Mesenchymal stem cell (in vitro differentiated cells and primary cell): ENCODE results near the gene SLC8A1.

Experiments
- DNase-seq: peaks from one replicate; pipeline ENCODE4 v3.0.0-alpha.2; 2013
- H2AFZ ChIP-seq: one replicate; pipeline ENCODE4 v1.6.1; 2013; ENCODE audit warnings: low read depth, mild to moderate bottlenecking, control low read depth, inconsistent platforms, low read length, moderate library complexity
- H2AK5ac ChIP-seq: 2 replicates; pipeline ENCODE4 v1.6.1; 2013; ENCODE audit warnings: low read length, moderate library complexity, mild to moderate bottlenecking, inconsistent platforms; ENCODE audit not compliant: severe bottlenecking
- H2BK120ac ChIP-seq: one replicate; pipeline ENCODE4 v1.6.1; 2013; ENCODE audit warnings: low read depth, mild to moderate bottlenecking, inconsistent platforms, low read length, moderate library complexity
- H2BK12ac ChIP-seq, 2 experiments: one replicate each; pipeline ENCODE4 v1.6.1; 2013; ENCODE audit warnings: inconsistent platforms in 2 of 2, low read length in 2 of 2, mild to moderate bottlenecking in 2 of 2, moderate library complexity in 2 of 2, control low read depth in 1 of 2
- H2BK15ac ChIP-seq: one replicate; pipeline ENCODE4 v1.6.1; 2013; ENCODE audit warnings: mild to moderate bottlenecking, low read depth, inconsistent platforms; ENCODE audit not compliant: poor library complexity, severe bottlenecking
- H2BK5ac ChIP-seq: 2 replicates; pipeline ENCODE4 v1.6.1; 2013; ENCODE audit warnings: low read depth, mild to moderate bottlenecking, low read length, control low read depth, inconsistent platforms; ENCODE audit not compliant: poor library complexity, severe bottlenecking
- H3K14ac ChIP-seq, 2 experiments: one replicate each; pipeline ENCODE4 v1.6.1; 2013; ENCODE audit warnings: inconsistent platforms in 2 of 2, low read length in 2 of 2, control low read depth in 1 of 2, mild to moderate bottlenecking in 1 of 2, moderate library complexity in 1 of 2
- H3K18ac ChIP-seq, 2 experiments: one replicate each; pipeline ENCODE4 v1.6.1; 2013; ENCODE audit warnings: inconsistent platforms in 2 of 2, low read length in 2 of 2, control low read depth in 1 of 2, low read depth in 1 of 2, mild to moderate bottlenecking in 1 of 2
- H3K23ac ChIP-seq, 2 experiments: one replicate each; pipeline ENCODE4 v1.6.1; 2013; ENCODE audit warnings: inconsistent platforms in 2 of 2, low read length in 2 of 2, mild to moderate bottlenecking in 2 of 2, moderate library complexity in 2 of 2, control low read depth in 1 of 2
- H3K27ac ChIP-seq: 2 replicates; pipeline ENCODE4 v1.5.1; 2013; ENCODE audit warnings: mild to moderate bottlenecking, moderate library complexity, low read length, control low read depth, inconsistent platforms; ENCODE audit not compliant: poor library complexity, severe bottlenecking
- H3K27me3 ChIP-seq, 2 experiments: 2 replicates each; pipeline versions ENCODE4 v1.6.1 to v1.7.0; 2013; ENCODE audit warnings: low read length in 2 of 2, mild to moderate bottlenecking in 2 of 2, moderate library complexity in 2 of 2, control low read depth in 1 of 2, inconsistent platforms in 1 of 2; ENCODE audit not compliant: control insufficient read depth in 1 of 2, insufficient read depth in 1 of 2
- H3K36me3 ChIP-seq, 2 experiments: 2 replicates each; pipeline versions ENCODE4 v1.6.1 to v1.7.0; 2013; ENCODE audit warnings: low read length in 2 of 2, control low read depth in 1 of 2, inconsistent platforms in 1 of 2, low read depth in 1 of 2, mild to moderate bottlenecking in 1 of 2; ENCODE audit not compliant: insufficient read depth in 2 of 2, control insufficient read depth in 1 of 2
- H3K4ac ChIP-seq, 2 experiments: one replicate each; pipeline ENCODE4 v1.6.1; 2013; ENCODE audit warnings: inconsistent platforms in 2 of 2, low read length in 2 of 2, mild to moderate bottlenecking in 2 of 2, moderate library complexity in 2 of 2, control low read depth in 1 of 2, low read depth in 1 of 2
- H3K4me1 ChIP-seq: 2 replicates; pipeline ENCODE4 v1.6.1; 2013; ENCODE audit warnings: low read depth, low read length, control low read depth; ENCODE audit not compliant: control insufficient read depth, insufficient read depth
- H3K4me2 ChIP-seq: 2 replicates; pipeline ENCODE4 v1.6.1; 2013; ENCODE audit warnings: low read length, mild to moderate bottlenecking, inconsistent platforms; ENCODE audit not compliant: poor library complexity, severe bottlenecking
- H3K4me3 ChIP-seq, 2 experiments: 2 replicates each; pipeline versions ENCODE4 v1.5.1 to v1.7.0; 2013; ENCODE audit warnings: low read length in 2 of 2, mild to moderate bottlenecking in 2 of 2, control low read depth in 1 of 2, low read depth in 1 of 2; ENCODE audit not compliant: insufficient read depth in 1 of 2
- H3K79me1 ChIP-seq: replicated peaks from 2 replicates; pipeline ENCODE4 v1.6.1; 2013; ENCODE audit warnings: mild to moderate bottlenecking, control low read depth, low read length, inconsistent platforms; ENCODE audit not compliant: poor library complexity, severe bottlenecking
- H3K9ac ChIP-seq: 2 replicates; pipeline ENCODE4 v1.7.0; 2013; ENCODE audit warnings: mild to moderate bottlenecking, low read length, moderate library complexity
- H3K9me3 ChIP-seq: 2 replicates; pipeline ENCODE4 v1.7.0; 2013; ENCODE audit warnings: mild to moderate bottlenecking, low read length; ENCODE audit not compliant: control insufficient read depth
- H4K8ac ChIP-seq: one replicate; pipeline ENCODE4 v1.6.1; 2013; ENCODE audit warnings: inconsistent platforms, mild to moderate bottlenecking, low read length, moderate library complexity
- H4K91ac ChIP-seq: one replicate; pipeline ENCODE4 v1.6.1; 2013; ENCODE audit warnings: mild to moderate bottlenecking, low read length, inconsistent platforms
- whole genome bisulfite sequencing: methylation state at CpG from one replicate; pipeline ENCODE4 v1.1.7; 2013; ENCODE audit warnings: mixed read lengths; 5-methylcytosine and 5-hydroxymethylcytosine counted together

The SLC8A1 gene

GRCh38 chr2:40168546-40168945 is 283.3 kb downstream of the SLC8A1 start:
- H2AK5ac ChIP-seq, result no peak overlapping the region
- no peak overlapping the region for H4K8ac ChIP-seq
- H2BK12ac ChIP-seq, result no peak overlapping the region
- H2BK5ac ChIP-seq, result no peak overlapping the region
- no CpG with 5 or more reads among the region's 1 CpG for WGBS
- no peak overlapping the region for H4K91ac ChIP-seq
- no peak overlapping the region for H3K4ac ChIP-seq
- H3K27ac ChIP-seq, result no peak overlapping the region
- H3K18ac ChIP-seq, result no peak overlapping the region
- no peaks in the 10 kb centered on the region for H3K27me3 ChIP-seq
- H2AFZ ChIP-seq, result no peak overlapping the region
- no peak overlapping the region for H3K23ac ChIP-seq
- DNase-seq, result no peak
- H3K4me2 ChIP-seq, result no peak overlapping the region
- H2BK120ac ChIP-seq, result no peak overlapping the region
- H3K4me1 ChIP-seq, result no peaks in the 10 kb centered on the region
- no peaks in the 10 kb centered on the region for H3K36me3 ChIP-seq
- H3K14ac ChIP-seq, result no peak overlapping the region
- H3K9me3 ChIP-seq, result no peaks in the 10 kb centered on the region
- H2BK15ac ChIP-seq, result no peak overlapping the region
- H3K4me3 ChIP-seq, result no peak overlapping the region
- no peaks in the 10 kb centered on the region for H3K79me1 ChIP-seq
- H3K9ac ChIP-seq, result no peak overlapping the region

DNA sequence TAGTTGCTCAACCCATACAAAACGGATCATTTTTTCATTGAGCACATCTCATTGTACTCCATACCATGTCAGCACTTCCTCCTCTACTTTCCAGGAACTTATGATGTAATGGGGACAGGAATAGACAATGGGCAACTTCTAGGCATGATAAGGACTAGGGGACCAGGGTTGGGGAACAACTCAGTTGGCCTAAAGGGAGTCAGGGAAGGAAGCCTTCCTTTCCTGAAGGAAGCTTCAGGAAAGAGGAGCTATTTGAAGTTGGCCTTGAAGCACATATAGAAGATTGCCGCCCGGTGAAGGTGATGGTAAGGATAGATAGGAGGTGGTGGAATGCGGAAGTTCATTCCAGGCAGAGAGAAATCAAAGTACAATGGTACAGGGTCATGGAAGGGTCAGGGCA is 283.9 kb downstream of the SLC8A1 start:
- Histone ChIP-seq H3K9me3 (no peaks in the 10 kb centered on the region), H3K23ac (no peak overlapping the region), H4K91ac (no peak overlapping the region), H2AK5ac (no peak overlapping the region), H2BK5ac (no peak overlapping the region), H3K27ac (no peak overlapping the region), H2AFZ (no peak overlapping the region), H3K36me3 (no peaks in the 10 kb centered on the region), H3K18ac (no peak overlapping the region), H3K27me3 (no peaks in the 10 kb centered on the region), H3K79me1 (no peaks in the 10 kb centered on the region), H2BK120ac (no peak overlapping the region), H2BK15ac (no peak overlapping the region), H3K4me3 (no peak overlapping the region), H4K8ac (no peak overlapping the region), H3K4me2 (no peak overlapping the region), H3K9ac (no peak overlapping the region), H3K4ac (no peak overlapping the region), H3K14ac (no peak overlapping the region), H3K4me1 (no peaks in the 10 kb centered on the region), H2BK12ac (no peak overlapping the region)
- DNase-seq, result no peak
- 96% methylated on average over 3 of the region's 4 CpGs for WGBS

GRCh38 chr2:40166006-40166405 is 285.9 kb downstream of the SLC8A1 start:
- Histone ChIP-seq H3K4me3 (no peak overlapping the region), H3K4me1 (no peaks in the 10 kb centered on the region), H2AK5ac (no peak overlapping the region), H2BK12ac (no peak overlapping the region), H2AFZ (no peak overlapping the region), H3K79me1 (no peaks in the 10 kb centered on the region), H3K36me3 (no peaks in the 10 kb centered on the region), H4K91ac (no peak overlapping the region), H3K9me3 (no peaks in the 10 kb centered on the region), H4K8ac (no peak overlapping the region), H2BK5ac (no peak overlapping the region), H3K4me2 (no peak overlapping the region), H3K9ac (no peak overlapping the region), H2BK15ac (no peak overlapping the region), H3K14ac (no peak overlapping the region), H3K18ac (no peak overlapping the region), H2BK120ac (no peak overlapping the region), H3K27ac (no peak overlapping the region), H3K23ac (no peak overlapping the region), H3K4ac (no peak overlapping the region), H3K27me3 (no peaks in the 10 kb centered on the region)
- DNase-seq, result no peak
- WGBS, result 70% methylated on average over 2 of the region's 2 CpGs

- Histone ChIP-seq H3K4me2 (no peak overlapping the region), H2BK5ac (no peak overlapping the region), H3K18ac (no peak overlapping the region), H4K8ac (no peak overlapping the region), H4K91ac (no peak overlapping the region), H3K23ac (no peak overlapping the region), H2AK5ac (no peak overlapping the region), H3K9ac (no peak overlapping the region), H3K27ac (no peak overlapping the region), H3K9me3 (no peaks in the 10 kb centered on the region), H2BK12ac (no peak overlapping the region), H3K79me1 (no peaks in the 10 kb centered on the region), H2AFZ (no peak overlapping the region), H3K14ac (no peak overlapping the region), H2BK15ac (no peak overlapping the region), H3K27me3 (no peaks in the 10 kb centered on the region), H3K4me3 (no peak overlapping the region), H3K36me3 (no peaks in the 10 kb centered on the region), H2BK120ac (no peak overlapping the region), H3K4me1 (no peaks in the 10 kb centered on the region), H3K4ac (no peak overlapping the region)
- WGBS, result 92% methylated on average over 2 of the region's 4 CpGs
- DNase-seq, result no peak
Observed at GRCh38 chr2:40165509-40165844, 286.4 kb downstream of the SLC8A1 start.
